Femur (tissue), 1 donor: ENCODE results near the gene RABGAP1.

ENCODE experiments used
- DNase-seq: peaks from one replicate; pipeline ENCODE4 v3.0.0-alpha.2; 2017

The RABGAP1 gene

GRCh38 chr9:122944960-122945888 is 4.4 kb downstream of the RABGAP1 start:
- no peak for DNase-seq

GRCh38 chr9:122946461-122947005 is 5.7 kb downstream of the RABGAP1 start:
- no peak for DNase-seq

GRCh38 chr9:122948313-122948712 is 7.5 kb downstream of the RABGAP1 start:
- no peak for DNase-seq

- DNase-seq = no peak
Measured at GRCh38 chr9:122949696-122950095, 8.9 kb downstream of the RABGAP1 start.

- no peak for DNase-seq
Measured at GRCh38 chr9:122950263-122950662, 9.4 kb downstream of the RABGAP1 start.

GRCh38 chr9:122951056-122951455 is 10.2 kb downstream of the RABGAP1 start:
- DNase-seq = no peak

- no peak for DNase-seq
Measured at GRCh38 chr9:122954253-122954691, 13.5 kb downstream of the RABGAP1 start.

- no peak for DNase-seq
Measured at GRCh38 chr9:122955961-122956360, 15.1 kb downstream of the RABGAP1 start.

- DNase-seq = no peak
Measured at GRCh38 chr9:122961139-122961538, 20.3 kb downstream of the RABGAP1 start.

GRCh38 chr9:122975196-122975595 is 34.4 kb downstream of the RABGAP1 start:
- no peak for DNase-seq

GRCh38 chr9:122978601-122979000 is 37.8 kb downstream of the RABGAP1 start:
- DNase-seq = no peak

- DNase-seq = no peak
Measured at GRCh38 chr9:122986010-122986409, 45.2 kb downstream of the RABGAP1 start.

GRCh38 chr9:122988141-122988540 is 47.3 kb downstream of the RABGAP1 start:
- DNase-seq = no peak

GRCh38 chr9:122988920-122989621 is 48.3 kb downstream of the RABGAP1 start:
- DNase-seq = no peak

- DNase-seq = no peak
Measured at GRCh38 chr9:122991370-122991830, 50.6 kb downstream of the RABGAP1 start.

- no peak for DNase-seq
Measured at GRCh38 chr9:122996586-122996985, 55.8 kb downstream of the RABGAP1 start.

- no peak for DNase-seq
Measured at GRCh38 chr9:122998448-122998847, 57.6 kb downstream of the RABGAP1 start.

- DNase-seq = no peak
Measured at GRCh38 chr9:123000371-123001068, 59.7 kb downstream of the RABGAP1 start.

GRCh38 chr9:123002754-123003153 is 61.9 kb downstream of the RABGAP1 start:
- no peak for DNase-seq

- DNase-seq = no peak
Measured at GRCh38 chr9:123003466-123003865, 62.6 kb downstream of the RABGAP1 start.

- no peak for DNase-seq
Measured at GRCh38 chr9:123005964-123006363, 65.1 kb downstream of the RABGAP1 start.

GRCh38 chr9:123007269-123007668 is 66.4 kb downstream of the RABGAP1 start:
- no peak for DNase-seq

- DNase-seq = no peak
Measured at GRCh38 chr9:123008909-123009308, 68.1 kb downstream of the RABGAP1 start.
